ENCODE data around the gene CNPY1. TPM values are rescaled to one million over a fixed set of nuclear protein-coding genes. Genes with fewer than 3 reads are reported as not detected.

The CNPY1 gene
- total and polyA plus RNA-seq, 2 donors (not counting 1 experiment from before 2014, with no cell fraction given), result not detected

DNA sequence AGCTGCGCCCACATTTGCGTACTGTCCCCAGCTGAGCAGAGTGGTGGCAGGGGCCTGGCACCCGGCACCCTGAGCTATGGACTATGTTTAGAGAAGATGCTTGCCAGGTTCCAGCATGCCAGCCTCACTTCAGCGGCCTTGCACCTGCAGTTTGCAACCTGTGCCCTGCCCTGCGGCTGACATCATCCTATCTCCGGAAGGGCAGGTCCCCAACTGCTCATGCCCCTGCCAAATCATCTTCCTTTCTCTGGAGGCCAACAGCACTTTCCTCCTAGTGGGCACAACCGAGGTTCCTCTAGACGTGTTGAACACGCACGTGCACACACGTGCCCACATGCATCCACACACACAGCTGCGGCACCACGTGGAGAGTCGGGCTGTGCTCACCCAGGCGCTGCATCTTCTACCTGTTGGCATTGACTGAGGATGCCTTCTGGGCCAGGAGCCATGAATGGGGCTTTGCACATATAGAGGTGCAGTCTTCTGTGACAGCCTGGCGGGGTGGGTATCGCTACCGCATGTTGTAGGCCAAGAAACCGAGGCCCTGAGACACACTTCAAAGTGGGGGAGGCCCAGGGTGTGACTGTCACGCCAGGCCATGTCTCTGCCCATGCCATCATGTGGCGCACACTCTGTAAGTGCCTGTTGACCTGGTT is 24.5 kb downstream of the CNPY1 start:
- Histone ChIP-seq H3K4me1 (ENCODE audit: control insufficient read depth in 2 of 2, insufficient read depth in 2 of 2, low read length in 2 of 2) (no peaks in the 10 kb centered on the region), H3K9me3 (ENCODE audit: control extremely low read depth in 1 of 3, control insufficient read depth in 2 of 3, insufficient read depth in 1 of 3, low read length in 2 of 3) (no peaks in the 10 kb centered on the region), H3K27ac (ENCODE audit: low read length in 2 of 2) (no peak overlapping the region), H3K9ac (ENCODE audit: low read length) (no peak overlapping the region), H3K79me2 (ENCODE audit: control insufficient read depth, insufficient read depth, low read length) (no peaks in the 10 kb centered on the region), H2AFZ (ENCODE audit: insufficient read depth, low read depth, low read length, poor library complexity, severe bottlenecking) (no peak overlapping the region), H3K36me3 (replicated peaks in 1 of 2; ENCODE audit: control extremely low read depth in 1 of 2, control insufficient read depth in 1 of 2, extremely low read depth in 1 of 2, insufficient read depth in 2 of 2, low read length in 1 of 2) (no peaks in the 10 kb centered on the region), H4K20me1 (ENCODE audit: control insufficient read depth, insufficient read depth, low read length, poor library complexity, severe bottlenecking) (no peaks in the 10 kb centered on the region), H3K27me3 (replicated peaks in 1 of 4; ENCODE audit: control extremely low read depth in 1 of 4, control insufficient read depth in 3 of 4, insufficient read depth in 4 of 4, low read length in 3 of 4) (peaks cover 0 to 10% (median 0%) of the 10 kb centered on the region in 4 experiments), H3K4me3 (ENCODE audit: control extremely low read depth in 1 of 5, extremely low read depth in 1 of 5, insufficient read depth in 1 of 5, low read depth in 2 of 5, low read length in 4 of 5) (no peak overlapping the region), H3K4me2 (replicated peaks; ENCODE audit: low read depth, low read length, poor library complexity, severe bottlenecking) (no peak overlapping the region)
- no peak for ATAC-seq (ENCODE audit: low read depth)
- intact Hi-C loops (cut with micrococcal nuclease), result no loop called here
- H3K27ac Mint-ChIP-seq, result no peak overlapping the region
- no peak overlapping the region for H3K4me3 Mint-ChIP-seq
- 92% methylated on average over 20 of the region's 21 CpGs for WGBS (ENCODE audit: insufficient coverage)
- H3K9me3 Mint-ChIP-seq (ENCODE audit: insufficient read depth), result no peaks in the 10 kb centered on the region
- ChIA-PET CTCF (no interaction called here), POLR2A (no interaction called here)
- no peak for DNase-seq
- no peaks in the 10 kb centered on the region for H3K4me1 Mint-ChIP-seq
- TF ChIP-seq, protein P1, sequence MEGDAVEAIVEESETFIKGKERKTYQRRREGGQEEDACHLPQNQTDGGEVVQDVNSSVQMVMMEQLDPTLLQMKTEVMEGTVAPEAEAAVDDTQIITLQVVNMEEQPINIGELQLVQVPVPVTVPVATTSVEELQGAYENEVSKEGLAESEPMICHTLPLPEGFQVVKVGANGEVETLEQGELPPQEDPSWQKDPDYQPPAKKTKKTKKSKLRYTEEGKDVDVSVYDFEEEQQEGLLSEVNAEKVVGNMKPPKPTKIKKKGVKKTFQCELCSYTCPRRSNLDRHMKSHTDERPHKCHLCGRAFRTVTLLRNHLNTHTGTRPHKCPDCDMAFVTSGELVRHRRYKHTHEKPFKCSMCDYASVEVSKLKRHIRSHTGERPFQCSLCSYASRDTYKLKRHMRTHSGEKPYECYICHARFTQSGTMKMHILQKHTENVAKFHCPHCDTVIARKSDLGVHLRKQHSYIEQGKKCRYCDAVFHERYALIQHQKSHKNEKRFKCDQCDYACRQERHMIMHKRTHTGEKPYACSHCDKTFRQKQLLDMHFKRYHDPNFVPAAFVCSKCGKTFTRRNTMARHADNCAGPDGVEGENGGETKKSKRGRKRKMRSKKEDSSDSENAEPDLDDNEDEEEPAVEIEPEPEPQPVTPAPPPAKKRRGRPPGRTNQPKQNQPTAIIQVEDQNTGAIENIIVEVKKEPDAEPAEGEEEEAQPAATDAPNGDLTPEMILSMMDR (IDR thresholded peaks at IDR 0.05), result no peak
- no peak for TF ChIP-seq EZH2 (IDR thresholded peaks at IDR 0.05; ENCODE audit: borderline replicate concordance, insufficient read depth, low read depth, low read length, poor library complexity, severe bottlenecking)
- peaks cover 45% of the 10 kb centered on the region for H3K27me3 Mint-ChIP-seq

DNA sequence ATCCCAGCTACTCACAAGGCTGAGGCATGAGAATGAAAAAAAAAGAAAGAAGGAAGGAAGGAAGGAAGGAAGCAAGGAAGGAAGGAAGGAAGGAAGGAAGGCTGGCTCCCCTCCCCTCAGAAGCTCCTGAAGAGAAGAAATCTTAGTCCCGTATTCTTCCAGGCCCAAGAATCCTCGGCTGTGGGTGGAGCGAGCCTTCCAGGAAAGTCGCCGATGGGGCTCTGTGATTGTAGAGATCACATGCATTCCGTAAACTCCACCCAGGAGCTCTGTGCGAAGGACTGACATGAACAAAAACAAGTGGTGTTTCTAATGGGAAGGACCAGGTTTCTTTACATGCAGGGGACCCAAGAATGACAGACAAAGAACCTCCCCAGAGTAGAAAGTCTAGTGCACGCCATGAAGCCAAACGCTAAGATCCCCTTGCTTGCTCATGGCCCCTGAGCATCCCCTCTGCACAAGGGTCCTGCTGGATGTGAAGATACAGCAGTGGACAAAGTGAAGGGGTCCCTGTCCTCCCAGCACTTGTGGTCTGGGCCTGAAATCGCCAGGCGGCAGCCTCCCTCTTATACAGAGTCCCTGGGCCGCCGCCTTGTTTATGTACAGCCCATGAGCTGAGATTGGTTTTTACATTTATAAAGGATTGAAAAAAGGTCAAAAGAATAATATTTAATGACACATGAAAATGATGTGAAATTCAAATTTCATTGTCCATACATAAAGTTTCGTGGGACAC is 25.2 kb downstream of the CNPY1 start:
- no peaks in the 10 kb centered on the region for H3K79me2 ChIP-seq (ENCODE audit: control insufficient read depth, insufficient read depth, low read length)
- peaks cover 42% of the 10 kb centered on the region for H3K27me3 Mint-ChIP-seq
- TF ChIP-seq, protein P1 (IDR thresholded peaks at IDR 0.05), result no peak
- no peak for TF ChIP-seq EZH2 (IDR thresholded peaks at IDR 0.05; ENCODE audit: borderline replicate concordance, insufficient read depth, low read depth, low read length, poor library complexity, severe bottlenecking)
- H3K36me3 ChIP-seq (replicated peaks in 1 of 2; ENCODE audit: control extremely low read depth in 1 of 2, control insufficient read depth in 1 of 2, extremely low read depth in 1 of 2, insufficient read depth in 2 of 2, low read length in 1 of 2), result no peaks in the 10 kb centered on the region
- no peak overlapping the region for H2AFZ ChIP-seq (ENCODE audit: insufficient read depth, low read depth, low read length, poor library complexity, severe bottlenecking)
- intact Hi-C loops (cut with micrococcal nuclease), result no loop called here
- ChIA-PET POLR2A (no interaction called here), CTCF (no interaction called here)
- H3K27ac ChIP-seq (ENCODE audit: low read length in 2 of 2), result no peak overlapping the region
- 85% methylated on average over 9 of the region's 14 CpGs for WGBS (ENCODE audit: insufficient coverage)
- H3K4me2 ChIP-seq (replicated peaks; ENCODE audit: low read depth, low read length, poor library complexity, severe bottlenecking), result no peak overlapping the region
- H3K9ac ChIP-seq (ENCODE audit: low read length), result no peak overlapping the region
- DNase-seq (no peak), ATAC-seq (ENCODE audit: low read depth) (no peak)
- no peak overlapping the region for H3K27ac Mint-ChIP-seq
- no peaks in the 10 kb centered on the region for H3K4me1 ChIP-seq (ENCODE audit: control insufficient read depth in 2 of 2, insufficient read depth in 2 of 2, low read length in 2 of 2)
- no peaks in the 10 kb centered on the region for H3K4me1 Mint-ChIP-seq
- H3K4me3 ChIP-seq (ENCODE audit: control extremely low read depth in 1 of 5, extremely low read depth in 1 of 5, insufficient read depth in 1 of 5, low read depth in 2 of 5, low read length in 4 of 5), result no peak overlapping the region
- no peaks in the 10 kb centered on the region for H4K20me1 ChIP-seq (ENCODE audit: control insufficient read depth, insufficient read depth, low read length, poor library complexity, severe bottlenecking)
- no peak overlapping the region for H3K4me3 Mint-ChIP-seq
- H3K9me3 ChIP-seq (ENCODE audit: control extremely low read depth in 1 of 3, control insufficient read depth in 2 of 3, insufficient read depth in 1 of 3, low read length in 2 of 3), result peaks cover 0 to 3% (median 0%) of the 10 kb centered on the region in 3 donors
- peaks cover 0 to 5% (median 0%) of the 10 kb centered on the region in 4 experiments for H3K27me3 ChIP-seq (replicated peaks in 1 of 4; ENCODE audit: control extremely low read depth in 1 of 4, control insufficient read depth in 3 of 4, insufficient read depth in 4 of 4, low read length in 3 of 4)
- H3K9me3 Mint-ChIP-seq (ENCODE audit: insufficient read depth), result no peaks in the 10 kb centered on the region
